NCI-H146 (cell line): Measurements from ENCODE around the gene ADAMTS13.
"Not testable (repeated sequence)": the region's sequence is repeated elsewhere in the genome, so short reads cannot be mapped to it uniquely, and the experiment has no call there.

Source experiments
- DNase-seq: peaks from one replicate; lab custom pipeline; 2025; lab: John Stamatoyannopoulos, UW

Gene ADAMTS13

DNA sequence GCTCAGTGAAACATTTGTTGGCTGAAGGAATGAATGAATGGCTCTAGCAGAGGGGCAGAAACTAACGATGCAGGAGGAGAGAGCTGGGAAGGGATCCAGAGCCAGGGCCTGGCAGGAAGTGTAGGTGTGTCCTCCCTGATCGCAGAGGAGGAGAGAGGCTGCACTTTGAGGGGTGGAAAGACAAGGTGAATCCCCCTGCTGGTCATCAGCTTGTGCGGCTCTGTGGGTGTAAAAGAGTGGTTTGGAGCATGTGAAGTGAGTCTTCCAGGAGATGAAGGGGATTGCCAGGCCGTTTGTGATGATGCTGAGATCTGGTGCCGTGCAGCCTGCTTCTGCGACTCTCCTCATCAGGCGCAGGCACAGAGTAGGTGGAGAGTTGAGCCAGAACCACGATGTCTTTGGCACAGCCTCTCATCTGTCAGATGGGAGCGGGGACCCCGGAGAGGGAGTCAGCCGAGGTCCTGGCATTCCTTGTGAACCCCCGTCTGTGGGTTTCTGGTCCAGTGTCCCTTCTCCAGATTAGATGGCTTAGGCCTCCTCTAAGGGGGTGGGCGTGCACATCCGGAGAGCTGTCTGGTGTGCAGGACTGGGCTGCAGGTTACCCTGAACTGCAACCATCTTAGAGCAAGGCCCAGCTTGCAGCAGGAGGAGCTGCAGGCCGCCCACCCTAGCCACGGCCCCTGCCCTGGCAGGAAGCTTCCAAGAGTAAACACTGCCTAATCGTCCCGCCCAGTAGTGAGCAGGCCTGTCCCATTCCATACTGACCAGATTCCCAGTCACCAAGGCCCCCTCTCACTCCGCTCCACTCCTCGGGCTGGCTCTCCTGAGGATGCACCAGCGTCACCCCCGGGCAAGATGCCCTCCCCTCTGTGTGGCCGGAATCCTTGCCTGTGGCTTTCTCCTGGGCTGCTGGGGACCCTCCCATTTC is at the start of gene ADAMTS13:
Gene ADAMTS13, plus strand, starts transcription at position 753 of the 928 bp plus-strand sequence. Its CDS starts 77 bp downstream, at position 830.
- DNase-seq: peak; percentile 16

GRCh38 chr9:133374612-133375115 is 47.5 kb upstream of the ADAMTS13 start:
- DNase-seq: no peak

DNA sequence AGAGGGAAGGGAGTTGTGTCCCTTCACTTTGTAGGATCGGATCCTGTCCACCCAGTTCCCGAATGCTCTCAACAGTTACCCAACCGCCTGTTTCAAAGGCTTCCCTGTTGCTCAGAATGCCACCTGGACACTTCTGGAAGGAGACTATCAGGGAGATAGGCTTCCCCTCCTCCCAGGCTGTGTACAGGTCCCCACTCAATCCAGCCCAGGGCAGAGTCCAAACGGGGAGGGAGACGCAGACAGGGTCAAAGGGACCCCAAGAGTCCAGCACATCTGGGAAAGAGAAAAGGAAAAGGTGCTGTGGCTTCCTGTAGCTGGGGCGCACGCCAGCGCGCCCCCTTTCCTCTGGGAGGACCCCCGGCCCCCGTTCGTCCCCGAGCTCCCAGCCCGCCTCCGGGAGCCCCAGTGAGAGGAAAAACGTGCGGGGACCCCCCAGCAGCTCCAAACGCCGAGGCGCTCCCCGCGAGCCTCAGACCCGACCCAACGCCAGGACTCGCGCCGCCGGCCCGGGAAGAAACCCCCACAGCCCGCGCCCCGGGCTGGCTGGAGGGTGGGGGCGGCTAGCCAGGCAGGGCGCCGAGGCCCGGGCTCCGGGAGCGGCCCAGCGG is 46.9 kb upstream of the ADAMTS13 start:
- DNase-seq: peak; percentile 23

GRCh38 chr9:133375724-133376654 is 46.2 kb upstream of the ADAMTS13 start, which contains the start of the genes STKLD1 and SURF4:
Gene STKLD1, plus strand, starts transcription at chr9:133376366. Its CDS starts 108 bp downstream, at chr9:133376474.
Gene SURF4, minus strand, starts transcription at chr9:133376060. Its CDS starts 91 bp downstream, at chr9:133375969.
- peak; percentile 92 for DNase-seq

DNA sequence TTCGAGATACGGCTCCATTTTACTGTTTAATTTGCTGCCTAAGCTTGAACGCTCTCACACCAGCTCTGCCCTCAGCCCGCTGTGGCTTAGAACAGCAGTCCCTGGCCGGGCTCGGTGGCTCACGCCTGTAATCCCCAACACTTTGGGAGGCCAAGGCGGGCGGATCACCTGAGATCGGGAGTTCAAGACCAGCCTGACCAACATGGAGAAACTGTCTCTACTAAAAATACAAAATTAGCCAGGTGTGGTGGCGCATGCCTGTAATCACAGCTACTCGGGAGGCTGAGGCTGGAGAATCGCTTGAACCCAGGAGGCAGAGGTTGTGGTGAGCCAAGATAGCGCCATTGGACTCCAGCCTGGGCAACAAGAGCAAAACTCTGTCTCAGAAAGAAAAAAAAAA is 44.9 kb upstream of the ADAMTS13 start:
- DNase-seq: not testable (repeated sequence)

DNA sequence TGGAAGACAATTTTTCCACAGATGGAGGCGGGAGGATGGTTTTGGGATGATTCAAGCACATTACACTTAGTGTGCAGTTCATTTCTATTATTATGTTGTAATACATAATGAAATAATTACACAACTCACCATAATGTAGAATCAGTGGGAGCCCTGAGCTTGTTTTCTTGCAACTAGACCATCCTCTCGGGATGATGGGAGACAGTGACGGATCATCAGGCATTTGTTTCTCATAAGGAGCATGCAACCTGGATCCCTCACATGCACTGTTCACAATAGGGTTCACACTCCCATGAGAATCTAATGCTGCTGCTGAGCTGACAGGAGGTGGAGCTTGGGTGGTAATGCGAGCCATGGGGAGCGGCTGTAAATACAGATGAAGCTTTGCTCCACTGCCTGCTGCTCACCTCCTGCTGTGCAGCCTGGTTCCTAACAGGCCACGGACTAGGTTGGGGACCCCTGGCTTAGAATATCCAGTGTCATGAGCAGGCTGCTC is 44.4 kb upstream of the ADAMTS13 start:
- no peak for DNase-seq

DNA sequence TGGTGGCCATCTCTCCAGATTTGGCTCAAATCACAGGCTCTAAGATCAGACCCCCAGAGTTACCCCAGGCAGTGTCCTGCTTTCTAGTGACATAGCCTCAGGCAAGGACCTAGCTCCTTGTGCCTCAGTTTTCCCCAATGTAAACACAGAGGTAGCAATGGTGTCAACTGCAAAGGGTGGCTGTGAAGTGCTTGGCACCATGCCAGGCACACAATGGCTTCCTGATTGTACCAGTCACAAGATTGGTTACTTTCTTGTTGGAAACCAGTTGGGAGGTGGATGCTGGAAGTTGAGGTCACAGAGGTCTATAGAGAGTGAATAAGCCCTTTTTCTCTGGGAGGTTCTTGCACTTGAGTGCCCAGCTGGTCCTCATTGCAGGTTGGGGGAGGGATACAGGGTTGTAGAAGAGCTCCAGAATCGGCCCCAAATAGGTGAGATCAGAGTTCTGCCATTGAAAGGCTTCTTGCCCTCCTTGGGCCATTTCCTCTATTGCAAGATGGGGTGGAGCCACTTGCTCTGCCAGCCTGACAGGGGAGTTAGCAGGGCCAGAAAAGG is 43.7 kb upstream of the ADAMTS13 start:
- no peak for DNase-seq

- no peak for DNase-seq
Measured at GRCh38 chr9:133379153-133380086, 42.7 kb upstream of the ADAMTS13 start.

GRCh38 chr9:133380734-133381133 is 41.4 kb upstream of the ADAMTS13 start:
- DNase-seq: no peak

DNA sequence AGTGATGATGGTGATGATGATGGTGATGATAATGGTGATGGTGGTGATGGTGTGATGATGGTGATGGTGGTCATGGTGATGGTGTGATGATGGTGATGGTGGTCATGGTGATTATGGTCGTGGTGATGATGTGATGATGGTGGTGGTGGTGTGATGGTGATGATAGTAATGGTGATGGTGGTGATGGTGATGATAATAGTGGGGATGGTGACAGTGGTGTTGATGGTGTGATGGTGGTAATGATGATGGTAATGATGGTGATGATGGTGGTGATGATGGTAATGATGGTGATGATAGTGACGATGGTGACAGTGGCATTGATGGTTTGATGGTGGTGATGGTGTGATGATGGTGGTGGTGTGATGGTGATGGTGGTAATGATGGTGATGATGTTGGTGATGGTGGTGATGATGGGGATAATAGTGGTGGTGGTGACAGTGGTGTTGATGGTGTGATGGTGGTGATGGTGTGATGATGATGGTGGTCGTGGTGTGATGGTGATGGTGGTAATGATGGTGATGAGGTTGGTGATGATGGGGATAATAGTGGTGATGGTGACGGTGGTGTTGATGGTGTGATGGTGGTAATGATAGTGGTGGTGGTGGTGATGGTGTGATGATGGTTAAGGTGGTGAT is 39.5 kb upstream of the ADAMTS13 start:
- DNase-seq: no peak

GRCh38 chr9:133383438-133383837 is 38.7 kb upstream of the ADAMTS13 start:
- DNase-seq: no peak

DNA sequence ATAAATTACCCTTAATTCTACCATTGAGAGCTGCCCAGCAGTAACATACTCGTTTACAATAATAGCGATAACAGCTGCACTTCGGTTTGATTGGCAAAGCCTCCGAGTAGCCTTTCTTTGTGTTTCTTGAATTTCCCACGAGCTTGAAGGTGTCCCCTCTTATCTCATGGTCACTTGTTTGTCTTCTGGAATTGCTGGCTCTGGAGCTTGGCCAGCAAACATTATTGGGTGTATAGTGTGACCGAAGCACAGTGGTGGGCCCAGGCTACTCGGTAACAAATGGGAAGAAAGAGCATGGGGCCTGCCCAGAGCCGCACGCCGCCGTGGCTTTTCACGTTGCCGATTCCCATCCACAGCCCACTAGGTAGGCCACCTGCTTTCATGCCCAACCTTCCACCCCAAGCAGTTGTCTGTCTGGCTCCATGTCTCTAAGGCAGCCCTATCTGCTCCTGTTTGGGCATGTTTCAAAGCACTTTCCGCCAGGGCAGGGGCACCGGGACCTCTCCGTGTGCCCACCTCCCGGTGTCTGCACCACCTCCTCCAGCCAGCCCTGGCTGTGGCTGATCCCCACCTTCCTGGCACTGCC is 37.3 kb upstream of the ADAMTS13 start:
- DNase-seq: no peak

DNA sequence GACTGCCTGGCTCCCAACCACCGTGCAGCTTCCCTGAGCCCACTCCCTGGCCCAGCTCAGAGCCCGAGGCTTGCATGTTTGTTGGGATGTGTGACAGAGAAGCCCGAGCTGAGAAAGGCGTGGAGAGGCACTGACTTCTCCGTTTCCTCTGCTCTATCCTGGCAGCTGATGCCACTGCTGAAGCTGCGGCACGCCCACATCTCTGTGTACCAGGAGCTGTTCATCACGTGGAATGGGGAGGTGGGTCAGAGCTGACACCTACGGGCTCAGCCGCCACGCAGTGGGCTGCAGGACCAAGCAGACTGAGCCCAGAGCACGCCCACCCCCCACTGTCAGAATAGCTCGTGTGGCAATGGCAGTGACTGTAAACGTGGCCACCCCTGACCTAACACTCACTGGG is 36.7 kb upstream of the ADAMTS13 start:
- no peak for DNase-seq

DNA sequence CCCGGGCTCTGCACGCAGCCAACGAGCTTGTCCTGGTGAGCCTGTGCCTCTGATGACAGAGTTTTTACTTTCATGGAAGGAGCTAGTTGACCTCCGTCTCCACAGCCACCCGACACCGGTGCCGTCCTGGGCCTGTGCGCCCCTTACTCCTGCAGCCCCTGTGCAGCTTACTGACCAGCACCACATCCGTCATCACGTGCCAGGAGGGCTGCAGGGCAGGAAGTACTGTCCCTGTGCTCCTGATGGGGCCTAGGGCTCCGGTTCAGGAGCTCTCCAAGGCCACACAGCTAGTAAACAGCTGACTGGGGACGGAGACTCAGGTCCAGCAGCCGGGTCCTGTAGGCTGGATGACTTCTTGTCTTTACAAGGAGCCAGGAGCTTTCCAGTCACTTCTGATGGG is 35.8 kb upstream of the ADAMTS13 start:
- DNase-seq: no peak

GRCh38 chr9:133387680-133388079 is 34.5 kb upstream of the ADAMTS13 start:
- peak; percentile 45 for DNase-seq

DNA sequence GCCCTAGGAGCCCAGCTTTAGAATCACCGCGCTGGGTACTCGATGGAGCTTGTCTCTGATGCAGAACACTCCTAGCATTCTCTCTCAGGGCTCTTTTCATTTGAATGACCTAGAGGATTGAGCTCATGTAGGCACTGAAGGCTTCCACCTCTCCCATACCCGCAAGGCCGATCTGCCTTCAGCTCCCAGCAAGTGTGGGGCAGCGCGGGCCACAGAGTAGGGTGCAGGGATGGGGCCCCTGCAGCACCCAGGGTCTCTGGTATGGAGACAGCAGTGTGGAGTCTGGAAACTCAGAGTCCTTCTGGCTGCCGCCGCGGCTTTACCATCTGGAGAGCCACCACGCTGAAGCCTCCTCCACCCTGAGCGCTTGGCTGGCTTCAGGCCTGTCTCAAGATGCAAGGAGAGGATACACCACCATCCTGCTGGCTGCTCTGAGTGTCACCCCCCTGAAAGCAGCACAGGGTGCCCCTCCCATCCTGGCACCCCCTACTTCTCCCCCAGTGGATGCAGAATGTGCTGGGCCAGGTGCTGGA is 33.1 kb upstream of the ADAMTS13 start:
- no peak for DNase-seq

- no peak for DNase-seq
Measured at GRCh38 chr9:133389562-133389961, 32.6 kb upstream of the ADAMTS13 start.

DNA sequence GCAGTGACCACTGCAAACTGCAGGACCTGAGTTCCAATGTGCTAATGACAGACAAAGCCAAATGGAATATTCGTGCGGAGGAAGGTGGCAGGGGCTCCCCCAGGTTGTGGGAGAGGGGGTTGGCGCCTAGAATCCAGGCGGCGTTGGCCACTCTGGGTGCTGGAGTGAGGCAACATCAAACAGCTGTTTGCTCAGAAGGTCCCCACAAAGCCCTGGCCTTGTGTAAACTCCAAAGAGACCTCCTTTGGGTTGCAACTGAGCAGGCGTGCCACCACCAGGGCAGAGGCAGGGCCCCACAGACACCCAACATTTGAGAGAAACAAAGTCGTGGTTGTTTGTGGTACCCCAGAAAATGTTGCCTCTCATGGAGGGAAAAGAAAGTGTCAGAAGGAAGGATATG is 31.5 kb upstream of the ADAMTS13 start:
- no peak for DNase-seq

DNA sequence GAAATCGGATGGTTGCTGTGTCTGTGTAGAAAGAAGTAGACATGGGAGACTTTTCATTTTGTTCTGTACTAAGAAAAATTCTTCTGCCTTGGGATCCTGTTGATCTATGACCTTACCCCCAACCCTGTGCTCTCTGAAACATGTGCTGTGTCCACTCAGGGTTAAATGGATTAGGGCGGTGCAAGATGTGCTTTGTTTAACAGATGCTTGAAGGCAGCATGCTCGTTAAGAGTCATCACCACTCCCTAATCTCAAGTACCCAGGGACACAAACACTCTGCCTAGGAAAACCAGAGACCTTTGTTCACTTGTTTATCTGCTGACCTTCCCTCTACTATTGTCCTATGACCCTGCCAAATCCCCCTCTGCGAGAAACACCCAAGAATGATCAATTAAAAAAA is 30.7 kb upstream of the ADAMTS13 start:
- not testable (repeated sequence) for DNase-seq
